ENCODE measurements around the gene CFAP77. TPM values are rescaled to one million over a fixed set of nuclear protein-coding genes. Genes with fewer than 3 reads are reported as not detected.

The CFAP77 gene
- total and polyA plus RNA-seq, 9 donors, result 0.11 to 13.8 (median 0.47) TPM; not detected in 4

DNA sequence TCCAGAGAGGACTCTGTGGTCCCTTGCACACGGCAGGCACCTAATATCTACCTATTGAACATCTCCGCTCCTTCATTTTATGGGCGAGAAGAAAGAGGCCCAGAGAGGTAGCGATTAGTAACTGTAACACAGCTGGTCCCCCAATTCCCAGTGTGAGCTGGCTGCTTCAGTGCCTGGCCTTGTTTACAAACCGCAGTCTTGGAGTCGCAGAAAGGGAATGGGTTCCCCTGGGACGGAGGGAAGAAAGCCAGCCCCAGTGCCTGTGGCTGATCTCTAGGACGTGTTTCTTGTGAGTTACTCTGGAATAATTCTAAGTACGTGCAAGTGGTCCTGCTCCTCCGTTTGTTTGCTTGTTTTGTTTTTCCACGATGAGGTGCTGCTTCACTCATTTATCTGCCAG lies 52.0 kb downstream of the CFAP77 start:
- Histone ChIP-seq H3K36me3 (no peaks in the 10 kb centered on the region), H3K4me1 (ENCODE audit: insufficient read depth) (no peaks in the 10 kb centered on the region), H3K9me3 (no peaks in the 10 kb centered on the region), H3K4me3 (no peak overlapping the region), H3K27me3 (no peaks in the 10 kb centered on the region), H3K27ac (no peak overlapping the region)
- DNase-seq, result no peak
- TF ChIP-seq EP300 (IDR thresholded peaks at IDR 0.05), result no peak
- no peak for TF ChIP-seq POLR2A (IDR thresholded peaks at IDR 0.05)
- no peak for TF ChIP-seq CTCF (IDR thresholded peaks at IDR 0.05)
- 61 to 72% (median 70%) methylated on average over 11 of the region's 11 CpGs for WGBS, 3 donors
- intact Hi-C loops (cut with DNase I), result no loop called here

GRCh38 chr9:132464547-132464946 lies 54.5 kb downstream of the CFAP77 start:
- DNase-seq, result no peak
- Histone ChIP-seq H3K4me3 (no peak overlapping the region), H3K27ac (no peak overlapping the region), H3K4me1 (ENCODE audit: insufficient read depth) (no peaks in the 10 kb centered on the region), H3K36me3 (no peaks in the 10 kb centered on the region), H3K27me3 (no peaks in the 10 kb centered on the region), H3K9me3 (no peaks in the 10 kb centered on the region)
- intact Hi-C loops (cut with DNase I), result no loop called here
- WGBS, 3 donors, result 71 to 77% (median 75%) methylated on average over 9 of the region's 9 CpGs
- TF ChIP-seq CTCF (IDR thresholded peaks at IDR 0.05) (no peak), POLR2A (IDR thresholded peaks at IDR 0.05) (no peak), EP300 (IDR thresholded peaks at IDR 0.05) (no peak)

GRCh38 chr9:132465131-132465635 lies 55.2 kb downstream of the CFAP77 start:
- WGBS, 3 donors, result 71 to 77% (median 72%) methylated on average over 5 of the region's 5 CpGs
- Histone ChIP-seq H3K27ac (no peak overlapping the region), H3K27me3 (no peaks in the 10 kb centered on the region), H3K9me3 (no peaks in the 10 kb centered on the region), H3K4me1 (ENCODE audit: insufficient read depth) (no peaks in the 10 kb centered on the region), H3K36me3 (no peaks in the 10 kb centered on the region), H3K4me3 (no peak overlapping the region)
- TF ChIP-seq POLR2A (IDR thresholded peaks at IDR 0.05), result no peak
- no peak for TF ChIP-seq EP300 (IDR thresholded peaks at IDR 0.05)
- TF ChIP-seq CTCF (IDR thresholded peaks at IDR 0.05), result no peak
- intact Hi-C loops (cut with DNase I), result no loop called here
- no peak for DNase-seq

DNA sequence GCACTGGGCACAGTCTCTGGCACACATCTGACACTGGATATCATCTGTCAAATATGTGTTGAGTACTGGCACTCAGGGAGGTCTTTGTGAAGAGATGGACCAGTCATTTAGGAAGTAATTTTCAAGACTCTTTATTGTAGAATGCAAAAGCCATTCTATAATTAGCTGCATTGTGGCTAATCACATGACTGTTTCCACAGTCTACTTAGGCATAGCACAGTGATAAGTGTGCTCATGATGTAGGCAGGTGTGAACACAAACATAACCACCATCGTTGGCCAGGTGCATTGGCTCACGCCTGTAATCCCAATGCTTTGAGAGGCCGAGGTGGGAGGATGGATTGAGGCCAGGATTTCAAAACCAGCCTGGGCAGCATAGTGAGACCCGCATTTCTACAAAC lies 62.2 kb downstream of the CFAP77 start:
- H3K27ac ChIP-seq, result no peak overlapping the region
- no peaks in the 10 kb centered on the region for H3K36me3 ChIP-seq
- TF ChIP-seq POLR2A (IDR thresholded peaks at IDR 0.05), result no peak
- no peak for TF ChIP-seq CTCF (IDR thresholded peaks at IDR 0.05)
- no peak for TF ChIP-seq EP300 (IDR thresholded peaks at IDR 0.05)
- H3K4me1 ChIP-seq (ENCODE audit: insufficient read depth), result no peaks in the 10 kb centered on the region
- intact Hi-C loops (cut with DNase I), result no loop called here
- no peaks in the 10 kb centered on the region for H3K27me3 ChIP-seq
- DNase-seq, result no peak
- no peak overlapping the region for H3K4me3 ChIP-seq
- WGBS, 3 donors, result 66 to 70% (median 69%) methylated on average over 4 of the region's 4 CpGs
- H3K9me3 ChIP-seq, result no peaks in the 10 kb centered on the region
